Measurements from ENCODE around the gene HCN3.
"Not testable (repeated sequence)": the region's sequence is repeated elsewhere in the genome, so short reads cannot be mapped to it uniquely, and the experiment has no call there.

Gene HCN3

GRCh38 chr1:155316922-155317321 lies 39.7 kb downstream of the HCN3 start:
- no peak for DNase-seq

GRCh38 chr1:155318082-155318481 lies 40.8 kb downstream of the HCN3 start:
- DNase-seq = no peak

- DNase-seq = no peak
Measured at GRCh38 chr1:155319536-155319935, 42.3 kb downstream of the HCN3 start.

GRCh38 chr1:155320252-155320651 lies 43.0 kb downstream of the HCN3 start:
- DNase-seq = peak in 2 of 4 experiments; percentile 13 to 24

- DNase-seq = peak; percentile 48 to 79 (median 64)
Measured at GRCh38 chr1:155320661-155321617, 43.7 kb downstream of the HCN3 start, which contains the start of gene RUSC1. TSS of gene RUSC1 (plus strand) at chr1:155320894. CDS start at chr1:155321774, 880 bp downstream.

GRCh38 chr1:155321639-155322503 lies 44.6 kb downstream of the HCN3 start:
- DNase-seq = no peak

- DNase-seq = peak; percentile 4 to 48 (median 35)
Measured at GRCh38 chr1:155322571-155322952, 45.3 kb downstream of the HCN3 start.

GRCh38 chr1:155322953-155323728 lies 45.9 kb downstream of the HCN3 start:
- DNase-seq = peak; percentile 91 to 96 (median 94)

GRCh38 chr1:155323729-155324036 lies 46.4 kb downstream of the HCN3 start:
- DNase-seq = peak; percentile 92 to 97 (median 94)

- DNase-seq = peak; percentile 97 to 99 (median 99)
Measured at GRCh38 chr1:155324037-155324716, 46.9 kb downstream of the HCN3 start.

GRCh38 chr1:155324717-155325602 lies 47.7 kb downstream of the HCN3 start:
- DNase-seq = peak; percentile 37 to 70 (median 48)

- no peak for DNase-seq
Measured at GRCh38 chr1:155325603-155325893, 48.3 kb downstream of the HCN3 start.

GRCh38 chr1:155326020-155326526 lies 48.8 kb downstream of the HCN3 start:
- DNase-seq = no peak

GRCh38 chr1:155326631-155327037 lies 49.4 kb downstream of the HCN3 start:
- no peak for DNase-seq

- no peak for DNase-seq
Measured at GRCh38 chr1:155327981-155328380, 50.7 kb downstream of the HCN3 start.

GRCh38 chr1:155328856-155329255 lies 51.6 kb downstream of the HCN3 start:
- not testable (repeated sequence) for DNase-seq

GRCh38 chr1:155329980-155330598 lies 52.8 kb downstream of the HCN3 start:
- DNase-seq = peak in 1 of 4 experiments; percentile 7

GRCh38 chr1:155334962-155335361 lies 57.7 kb downstream of the HCN3 start:
- no peak for DNase-seq
